OCI-LY7 (cell line): Measurements from ENCODE around the gene AUTS2.

Experiments
- CTCF ChIP-seq: fragments of 200-600 bp; sonication (generic); conservative IDR thresholded peaks from 2 replicates; pipeline ENCODE4 v1.5.1; 2014; ENCODE audit warnings: mild to moderate bottlenecking, antibody characterized with exemption, low read length, moderate library complexity, mixed read lengths
- EZH2phosphoT487 ChIP-seq: fragments of 200-600 bp; sonication (generic); IDR thresholded peaks from 2 replicates; pipeline ENCODE4 v1.6.1; 2018; ENCODE audit warnings: low read depth, borderline replicate concordance, mild to moderate bottlenecking, mixed run types, antibody characterized with exemption, low read length, moderate library complexity, mixed read lengths

GRCh38 chr7:69685293-69685631 lies 87.0 kb downstream of the AUTS2 start:
- no peak for TF ChIP-seq CTCF
- TF ChIP-seq EZH2phosphoT487, result no peak
